Breast epithelium (tissue), 4 donors: ENCODE data around the gene ZNF808. TPM values are rescaled to one million over a fixed set of nuclear protein-coding genes. Genes with fewer than 3 reads are reported as not detected.
"Not testable (repeated sequence)": the region's sequence is repeated elsewhere in the genome, so short reads cannot be mapped to it uniquely, and the experiment has no call there.

ENCODE experiments used
- DNase-seq, 2 donors: peaks; one replicate each; pipeline ENCODE4 v3.0.0-alpha.2; 2019; ENCODE audit warnings: low spot score in 2 of 2
- H3K27ac ChIP-seq, 2 donors: fragments of 200-600 bp; sonication (generic) in 1 of 2; one replicate each; pipeline ENCODE4 v1.5.1; 2016 to 2019; ENCODE audit warnings: mild to moderate bottlenecking in 1 of 2
- H3K27me3 ChIP-seq, 2 donors: fragments of 200-600 bp; sonication (generic) in 1 of 2; one replicate each; pipeline versions ENCODE4 v1.5.1 to v1.6.0; 2017 to 2019; ENCODE audit warnings: control low read depth in 1 of 2, mild to moderate bottlenecking in 1 of 2
- H3K36me3 ChIP-seq: fragments of 200-600 bp; one replicate; pipeline ENCODE4 v1.5.1; 2019
- H3K4me1 ChIP-seq, 2 donors: fragments of 200-600 bp; sonication (generic); one replicate each; pipeline ENCODE4 v1.5.1; 2016 to 2019; ENCODE audit warnings: control low read depth in 1 of 2
- H3K4me3 ChIP-seq, 3 donors: fragments of 200-600 bp; sonication (generic); 1 replicate in 2 of 3; 2 replicates in 1 of 3; pipeline ENCODE4 v1.5.1; 2016 to 2019; ENCODE audit warnings: mild to moderate bottlenecking in 3 of 3, moderate library complexity in 2 of 3
- H3K9me3 ChIP-seq, 2 donors: fragments of 200-600 bp; sonication (generic) in 1 of 2; one replicate each; pipeline ENCODE4 v1.5.1; 2016 to 2019; ENCODE audit warnings: control low read depth in 1 of 2
- POLR2A ChIP-seq: fragments of 450-650 bp; IDR thresholded peaks from one replicate; pipeline ENCODE4 v1.6.1; 2016; ENCODE audit warnings: antibody characterized with exemption, mild to moderate bottlenecking, moderate library complexity
- POLR2AphosphoS5 ChIP-seq, 3 donors: sonication (generic); formaldehyde crosslinking; IDR thresholded peaks; one replicate each; pipeline ENCODE4 v1.6.1; 2017; ENCODE audit warnings: antibody characterized with exemption in 3 of 3
- intact Hi-C: fragments of 100-400 bp; cut with DNase I; formaldehyde crosslinking; loops from one replicate; pipeline ENCODE4 v1.15.1; 2023; ENCODE audit warnings: low total_unique reads
- total RNA-seq, 3 donors: library from RNA; depleted of rRNA; stranded (reverse); fragments of >200 nt; gene quantifications; one replicate each; pipeline ENCODE4 v1.1.0, GENCODE V29; 2016
- TF ChIP-seq, protein P1 (sequence below), 3 donors: fragments of 450-650 bp; IDR thresholded peaks; one replicate each; pipeline ENCODE4 v1.5.1; 2016 to 2017; ENCODE audit warnings: antibody characterized with exemption in 3 of 3, mild to moderate bottlenecking in 3 of 3, moderate library complexity in 3 of 3

The ZNF808 gene
- total RNA-seq, 3 donors from 2014 or later = 20.6 to 35.1 (median 21.3) TPM

DNA sequence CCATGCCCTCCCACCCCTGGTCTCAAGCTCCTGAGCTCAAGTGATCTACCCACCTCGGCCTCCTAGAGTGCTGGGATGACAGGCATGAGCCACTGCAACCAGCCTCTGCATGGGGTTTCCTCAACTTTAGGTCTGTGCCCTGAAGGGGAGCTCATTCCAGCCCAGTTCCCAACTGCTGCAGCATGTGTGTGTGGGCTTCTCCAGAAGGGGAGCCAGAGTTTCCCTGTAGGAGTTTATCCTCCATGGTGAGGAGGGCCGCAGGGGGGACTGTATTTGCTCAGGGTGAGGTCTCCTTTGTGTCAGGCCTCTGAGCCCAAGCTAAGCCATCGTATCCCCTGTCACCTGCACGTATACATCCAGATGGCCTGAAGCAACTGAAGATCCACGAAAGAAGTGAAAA, 11.3 kb upstream of the ZNF808 start:
- H3K4me3 ChIP-seq = no peak overlapping the region
- no peaks in the 10 kb centered on the region for H3K36me3 ChIP-seq
- no peak overlapping the region for H3K27ac ChIP-seq
- TF ChIP-seq POLR2A (no peak), POLR2AphosphoS5 (IDR thresholded peaks at IDR 0.05) (no peak)
- TF ChIP-seq, protein P1, sequence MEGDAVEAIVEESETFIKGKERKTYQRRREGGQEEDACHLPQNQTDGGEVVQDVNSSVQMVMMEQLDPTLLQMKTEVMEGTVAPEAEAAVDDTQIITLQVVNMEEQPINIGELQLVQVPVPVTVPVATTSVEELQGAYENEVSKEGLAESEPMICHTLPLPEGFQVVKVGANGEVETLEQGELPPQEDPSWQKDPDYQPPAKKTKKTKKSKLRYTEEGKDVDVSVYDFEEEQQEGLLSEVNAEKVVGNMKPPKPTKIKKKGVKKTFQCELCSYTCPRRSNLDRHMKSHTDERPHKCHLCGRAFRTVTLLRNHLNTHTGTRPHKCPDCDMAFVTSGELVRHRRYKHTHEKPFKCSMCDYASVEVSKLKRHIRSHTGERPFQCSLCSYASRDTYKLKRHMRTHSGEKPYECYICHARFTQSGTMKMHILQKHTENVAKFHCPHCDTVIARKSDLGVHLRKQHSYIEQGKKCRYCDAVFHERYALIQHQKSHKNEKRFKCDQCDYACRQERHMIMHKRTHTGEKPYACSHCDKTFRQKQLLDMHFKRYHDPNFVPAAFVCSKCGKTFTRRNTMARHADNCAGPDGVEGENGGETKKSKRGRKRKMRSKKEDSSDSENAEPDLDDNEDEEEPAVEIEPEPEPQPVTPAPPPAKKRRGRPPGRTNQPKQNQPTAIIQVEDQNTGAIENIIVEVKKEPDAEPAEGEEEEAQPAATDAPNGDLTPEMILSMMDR (IDR thresholded peaks at IDR 0.05) = no peak
- no peaks in the 10 kb centered on the region for H3K4me1 ChIP-seq
- intact Hi-C loops = no loop called here
- H3K9me3 ChIP-seq = peaks cover 28 to 37% of the 10 kb centered on the region in 2 donors
- DNase-seq = no peak
- no peaks in the 10 kb centered on the region for H3K27me3 ChIP-seq

DNA sequence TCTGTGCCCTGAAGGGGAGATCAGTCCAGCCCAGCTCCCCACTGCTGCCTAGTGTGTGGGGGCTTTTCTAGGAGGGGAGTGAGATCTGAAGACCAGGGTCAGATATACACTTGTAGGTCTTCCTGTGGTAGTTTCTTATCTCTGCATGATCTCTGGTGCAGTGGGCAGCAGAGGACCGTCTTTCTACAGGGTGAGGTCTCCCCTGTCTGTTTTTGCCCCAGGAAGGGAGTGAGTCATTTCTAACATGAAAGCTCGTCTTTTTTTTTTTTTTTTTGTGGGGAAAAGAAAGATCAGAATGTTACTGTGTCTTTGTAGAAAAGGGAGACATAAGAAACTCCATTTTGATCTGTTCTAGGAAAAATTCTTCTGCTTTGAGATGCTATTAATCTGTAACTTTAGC, 8.8 kb upstream of the ZNF808 start:
- no peaks in the 10 kb centered on the region for H3K36me3 ChIP-seq
- no peak overlapping the region for H3K27ac ChIP-seq
- intact Hi-C loops = no loop called here
- H3K4me1 ChIP-seq = no peaks in the 10 kb centered on the region
- DNase-seq = no peak
- H3K9me3 ChIP-seq = peaks cover 11 to 25% of the 10 kb centered on the region in 2 donors
- no peak overlapping the region for H3K4me3 ChIP-seq
- TF ChIP-seq POLR2A (no peak), POLR2AphosphoS5 (IDR thresholded peaks at IDR 0.05) (no peak)
- TF ChIP-seq, protein P1 (IDR thresholded peaks at IDR 0.05) = no peak
- H3K27me3 ChIP-seq = no peaks in the 10 kb centered on the region

DNA sequence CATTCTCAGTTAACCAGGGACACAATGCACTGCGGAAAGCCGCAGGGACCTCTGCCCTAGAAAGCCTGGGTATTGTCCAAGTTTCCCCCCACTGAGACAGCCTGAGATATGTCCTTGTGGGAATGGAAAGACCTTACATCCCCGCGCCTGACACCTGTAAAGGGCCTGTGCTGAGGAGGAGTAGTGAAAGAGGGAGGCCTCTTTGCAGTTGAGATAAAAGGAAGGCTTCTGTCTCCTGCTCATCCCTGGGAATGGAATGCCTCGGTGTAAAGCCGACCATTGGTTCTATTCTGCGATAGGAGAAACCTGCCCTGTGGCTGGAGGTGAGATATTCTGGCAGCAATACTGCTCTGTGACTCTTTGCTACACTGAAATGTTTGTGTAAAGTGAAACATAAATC, 8.3 kb upstream of the ZNF808 start:
- H3K9me3 ChIP-seq = peaks cover 8 to 19% of the 10 kb centered on the region in 2 donors
- H3K4me1 ChIP-seq, H3K27ac ChIP-seq, intact Hi-C loops, H3K27me3 ChIP-seq, H3K36me3 ChIP-seq, H3K4me3 ChIP-seq, DNase-seq: not testable (repeated sequence)

DNA sequence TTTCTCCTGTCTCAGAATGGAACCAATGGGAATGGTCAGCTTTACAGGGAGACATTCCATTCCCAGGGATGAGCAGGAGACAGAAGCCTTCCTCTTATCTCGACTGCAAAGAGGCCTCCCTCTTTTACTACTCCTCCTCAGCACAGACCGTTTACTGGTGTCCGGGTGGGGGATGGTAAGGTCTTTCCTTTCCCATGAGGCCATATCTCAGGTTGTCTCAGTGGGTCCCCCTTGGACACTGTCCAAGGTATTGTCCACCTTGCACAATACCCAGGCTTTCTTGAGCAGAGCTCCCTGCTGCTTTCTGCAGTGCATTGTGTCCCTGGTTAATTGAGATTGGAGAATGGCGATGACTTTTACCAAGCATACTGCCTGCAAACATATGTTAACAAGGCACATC, 7.5 kb upstream of the ZNF808 start:
- H3K4me1 ChIP-seq = no peaks in the 10 kb centered on the region
- H3K9me3 ChIP-seq = peaks cover 3 to 11% of the 10 kb centered on the region in 2 donors
- H3K27ac ChIP-seq = no peak overlapping the region
- H3K27me3 ChIP-seq = no peaks in the 10 kb centered on the region
- no peak for TF ChIP-seq POLR2AphosphoS5 (IDR thresholded peaks at IDR 0.05)
- TF ChIP-seq POLR2A = no peak
- TF ChIP-seq, protein P1 (IDR thresholded peaks at IDR 0.05) = no peak
- H3K36me3 ChIP-seq = no peaks in the 10 kb centered on the region
- DNase-seq = no peak
- intact Hi-C loops = no loop called here
- no peak overlapping the region for H3K4me3 ChIP-seq

DNA sequence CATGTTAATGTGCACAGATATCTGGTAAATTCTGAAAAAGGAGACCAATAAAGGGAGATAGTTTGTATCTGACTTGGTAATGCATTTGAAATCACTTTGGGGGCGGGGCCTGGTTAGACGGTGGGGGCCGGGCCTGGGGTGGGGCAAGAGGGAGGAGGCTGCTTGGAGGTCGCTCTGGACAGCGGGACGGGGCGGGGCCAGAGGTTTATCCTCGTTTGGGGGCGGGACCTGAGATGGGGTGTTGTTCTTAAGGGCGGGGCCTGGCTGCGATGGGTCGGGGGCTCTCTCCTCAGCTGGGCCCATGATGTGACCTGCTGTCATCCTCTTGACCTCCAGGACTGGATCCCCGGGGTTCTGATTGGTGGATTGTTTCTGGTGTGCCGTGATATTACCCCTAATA, 4.9 kb upstream of the ZNF808 start:
- no peaks in the 10 kb centered on the region for H3K36me3 ChIP-seq
- no peaks in the 10 kb centered on the region for H3K27me3 ChIP-seq
- H3K9me3 ChIP-seq = peaks cover 0 to 9% of the 10 kb centered on the region in 2 donors
- TF ChIP-seq POLR2A (no peak), POLR2AphosphoS5 (IDR thresholded peaks at IDR 0.05) (no peak)
- TF ChIP-seq, protein P1 (IDR thresholded peaks at IDR 0.05) = no peak
- H3K4me3 ChIP-seq = no peak overlapping the region
- no peaks in the 10 kb centered on the region for H3K4me1 ChIP-seq
- intact Hi-C loops = no loop called here
- no peak overlapping the region for H3K27ac ChIP-seq
- no peak for DNase-seq

DNA sequence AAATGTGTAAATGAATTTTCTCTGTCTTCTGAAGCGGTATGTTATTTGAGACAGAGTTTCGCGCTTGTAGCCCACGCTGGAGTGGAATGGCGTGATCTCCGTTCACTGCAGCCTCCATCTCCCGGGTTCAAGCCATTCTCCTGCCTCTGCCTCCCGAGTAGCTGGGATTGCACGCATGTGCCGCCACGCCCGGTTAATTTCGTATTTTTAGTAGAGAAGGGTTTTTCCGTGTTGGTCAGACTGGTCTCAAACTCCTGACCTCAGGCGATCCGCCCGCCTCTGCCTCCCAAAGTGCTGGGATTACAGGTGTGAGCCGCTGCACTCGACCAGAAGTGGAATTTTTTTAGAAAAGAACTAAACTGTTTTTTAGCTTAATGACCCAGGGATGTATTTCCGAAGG, 3.4 kb upstream of the ZNF808 start:
- Histone ChIP-seq H3K4me3 (no peak overlapping the region), H3K27ac (no peak overlapping the region), H3K9me3 (peaks cover 0 to 9% of the 10 kb centered on the region in 2 donors), H3K27me3 (no peaks in the 10 kb centered on the region), H3K36me3 (no peaks in the 10 kb centered on the region), H3K4me1 (no peaks in the 10 kb centered on the region)
- no peak for DNase-seq
- TF ChIP-seq, protein P1 (IDR thresholded peaks at IDR 0.05) = no peak
- TF ChIP-seq POLR2AphosphoS5 (IDR thresholded peaks at IDR 0.05) (no peak), POLR2A (no peak)
- intact Hi-C loops = no loop called here
